HG03159 (cell line): Measurements from ENCODE around the gene RGMA.

Experiments
- ATAC-seq: cut with Tn5 transposase; IDR thresholded peaks from one replicate; pipeline ENCODE4 v1.9.1; 2021; ENCODE audit warnings: mild to moderate bottlenecking, moderate library complexity; ENCODE audit not compliant: unreplicated experiment

RGMA gene

GRCh38 chr15:93020976-93021772, 67.8 kb downstream of the RGMA start:
- peak; percentile 72 for ATAC-seq

GRCh38 chr15:93019971-93020370, 69.0 kb downstream of the RGMA start:
- ATAC-seq = no peak

- ATAC-seq = no peak
Observed at GRCh38 chr15:93019090-93019489, 69.9 kb downstream of the RGMA start.

- ATAC-seq = no peak
Observed at GRCh38 chr15:93018574-93018973, 70.4 kb downstream of the RGMA start.

GRCh38 chr15:93017526-93017925, 71.5 kb downstream of the RGMA start:
- no peak for ATAC-seq

GRCh38 chr15:93012786-93013185, 76.2 kb downstream of the RGMA start:
- no peak for ATAC-seq

GRCh38 chr15:93007994-93008393, 81.0 kb downstream of the RGMA start:
- no peak for ATAC-seq

- no peak for ATAC-seq
Observed at GRCh38 chr15:93005133-93005532, 83.9 kb downstream of the RGMA start.

- no peak for ATAC-seq
Observed at GRCh38 chr15:93001881-93002280, 87.1 kb downstream of the RGMA start.

GRCh38 chr15:93001156-93001555, 87.9 kb downstream of the RGMA start:
- ATAC-seq = no peak

- no peak for ATAC-seq
Observed at GRCh38 chr15:92997821-92998220, 91.2 kb downstream of the RGMA start.

- no peak for ATAC-seq
Observed at GRCh38 chr15:92992720-92993119, 96.3 kb downstream of the RGMA start.

GRCh38 chr15:92990031-92990430, 99.0 kb downstream of the RGMA start:
- ATAC-seq = no peak

- ATAC-seq = no peak
Observed at GRCh38 chr15:92989470-92989869, 99.5 kb downstream of the RGMA start.
